Ishikawa (cell line): ENCODE measurements around the gene CLDND1.

Experiments
- CEBPB ChIP-seq: IDR thresholded peaks from 2 replicates; pipeline ENCODE4 v1.6.1; 2012
- EP300 ChIP-seq: IDR thresholded peaks from 2 replicates; pipeline ENCODE4 v1.6.1; 2012; ENCODE audit warnings: borderline replicate concordance
- FOXM1 ChIP-seq: IDR thresholded peaks from 2 replicates; pipeline ENCODE4 v1.6.1; 2012; ENCODE audit warnings: low read depth, borderline replicate concordance
- RAD21 ChIP-seq: IDR thresholded peaks from 2 replicates; pipeline ENCODE4 v1.6.1; 2012; ENCODE audit warnings: low read depth
- TAF1 ChIP-seq: IDR thresholded peaks from 2 replicates; pipeline ENCODE4 v1.6.1; 2012; ENCODE audit warnings: low read depth, mild to moderate bottlenecking
- TEAD4 ChIP-seq: IDR thresholded peaks from 2 replicates; pipeline ENCODE4 v1.6.1; 2012
- TF ChIP-seq, protein P1 (sequence below): IDR thresholded peaks from 2 replicates; pipeline ENCODE4 v1.6.1; 2012; ENCODE audit warnings: low read depth, mild to moderate bottlenecking
- TF ChIP-seq, protein P2 (sequence below): IDR thresholded peaks from 2 replicates; pipeline ENCODE4 v1.6.1; 2012

DNA sequence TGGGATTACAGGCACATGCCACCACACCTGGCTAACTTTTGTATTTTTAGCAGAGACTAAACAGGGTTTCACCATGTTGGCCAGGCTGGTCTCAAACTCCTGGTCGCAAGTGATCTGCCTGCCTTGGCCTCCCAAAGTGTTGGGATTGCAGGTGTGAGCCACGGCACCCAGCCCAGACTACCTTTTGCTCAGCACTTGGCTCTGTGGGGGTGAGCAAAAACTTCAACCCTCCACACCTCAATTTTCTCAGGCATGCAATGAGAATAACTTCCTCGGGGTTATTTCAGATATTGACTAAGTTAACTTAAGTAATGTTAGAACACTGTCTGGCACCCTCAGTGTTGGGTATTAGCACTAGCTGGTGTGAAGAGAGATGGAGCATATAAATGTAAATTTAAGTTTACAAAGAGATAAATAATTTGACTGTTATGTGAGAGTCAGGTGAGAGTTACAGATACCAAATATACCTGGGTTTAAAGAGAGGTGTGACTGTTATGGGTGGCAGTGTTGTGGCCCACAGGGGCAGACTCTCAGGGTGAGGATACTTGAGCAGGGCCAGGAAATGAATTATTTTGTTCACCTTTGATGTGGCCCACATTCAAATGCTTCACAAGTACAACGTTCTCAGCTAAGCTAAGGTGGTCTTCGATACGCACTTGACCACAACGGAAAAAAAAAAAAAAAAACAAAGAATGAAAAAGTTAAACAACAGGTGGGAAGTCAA lies 41.7 kb upstream of the CLDND1 start:
- TF ChIP-seq, protein P1, sequence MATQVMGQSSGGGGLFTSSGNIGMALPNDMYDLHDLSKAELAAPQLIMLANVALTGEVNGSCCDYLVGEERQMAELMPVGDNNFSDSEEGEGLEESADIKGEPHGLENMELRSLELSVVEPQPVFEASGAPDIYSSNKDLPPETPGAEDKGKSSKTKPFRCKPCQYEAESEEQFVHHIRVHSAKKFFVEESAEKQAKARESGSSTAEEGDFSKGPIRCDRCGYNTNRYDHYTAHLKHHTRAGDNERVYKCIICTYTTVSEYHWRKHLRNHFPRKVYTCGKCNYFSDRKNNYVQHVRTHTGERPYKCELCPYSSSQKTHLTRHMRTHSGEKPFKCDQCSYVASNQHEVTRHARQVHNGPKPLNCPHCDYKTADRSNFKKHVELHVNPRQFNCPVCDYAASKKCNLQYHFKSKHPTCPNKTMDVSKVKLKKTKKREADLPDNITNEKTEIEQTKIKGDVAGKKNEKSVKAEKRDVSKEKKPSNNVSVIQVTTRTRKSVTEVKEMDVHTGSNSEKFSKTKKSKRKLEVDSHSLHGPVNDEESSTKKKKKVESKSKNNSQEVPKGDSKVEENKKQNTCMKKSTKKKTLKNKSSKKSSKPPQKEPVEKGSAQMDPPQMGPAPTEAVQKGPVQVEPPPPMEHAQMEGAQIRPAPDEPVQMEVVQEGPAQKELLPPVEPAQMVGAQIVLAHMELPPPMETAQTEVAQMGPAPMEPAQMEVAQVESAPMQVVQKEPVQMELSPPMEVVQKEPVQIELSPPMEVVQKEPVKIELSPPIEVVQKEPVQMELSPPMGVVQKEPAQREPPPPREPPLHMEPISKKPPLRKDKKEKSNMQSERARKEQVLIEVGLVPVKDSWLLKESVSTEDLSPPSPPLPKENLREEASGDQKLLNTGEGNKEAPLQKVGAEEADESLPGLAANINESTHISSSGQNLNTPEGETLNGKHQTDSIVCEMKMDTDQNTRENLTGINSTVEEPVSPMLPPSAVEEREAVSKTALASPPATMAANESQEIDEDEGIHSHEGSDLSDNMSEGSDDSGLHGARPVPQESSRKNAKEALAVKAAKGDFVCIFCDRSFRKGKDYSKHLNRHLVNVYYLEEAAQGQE: no peak
- TF ChIP-seq CEBPB (no peak), EP300 (no peak), TEAD4 (no peak), TAF1 (no peak), FOXM1 (no peak), RAD21 (no peak)
- TF ChIP-seq, protein P2, sequence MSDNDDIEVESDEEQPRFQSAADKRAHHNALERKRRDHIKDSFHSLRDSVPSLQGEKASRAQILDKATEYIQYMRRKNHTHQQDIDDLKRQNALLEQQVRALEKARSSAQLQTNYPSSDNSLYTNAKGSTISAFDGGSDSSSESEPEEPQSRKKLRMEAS: no peak
